Endothelial cell of umbilical vein (primary cell): Measurements from ENCODE around the gene BCAS3. TPM values are rescaled to one million over a fixed set of nuclear protein-coding genes. Genes with fewer than 3 reads are reported as not detected.

Source experiments
- BruUV-seq: library from RNA; stranded (reverse); fragments of 400-500 nt; replicated peaks from 2 replicates; lab custom pipeline; 2021; lab: Mats Ljungman, UMichigan
- CTCF ChIA-PET: fragments of 300-600, 350-600 bp; sonication (Branson Sonifier 250); formaldehyde crosslinking; loops from one replicate; lab custom pipeline; 2021; ENCODE audit warnings: antibody characterized with exemption, inconsistent platforms; lab: Charles Lee
- POLR2A ChIA-PET: fragments of 300-600, 350-600 bp; sonication (Branson Sonifier 250); formaldehyde crosslinking; loops from one replicate; lab custom pipeline; 2021; ENCODE audit warnings: antibody characterized with exemption, inconsistent platforms; lab: Charles Lee
- DNase-seq: peaks from one replicate; pipeline ENCODE4 v3.0.0-alpha.2; 2011; ENCODE audit warnings: low read depth, low spot score
- FAIRE-seq: peaks from 2 replicates; lab custom pipeline; 2011; peaks lifted over from hg19 to GRCh38; lab: Jason Lieb, UNC
- H2AFZ ChIP-seq: 2 replicates; pipeline ENCODE4 v1.6.0; 2012; ENCODE audit warnings: low read depth, low read length, control low read depth, inconsistent platforms
- H3K27ac ChIP-seq: 2 replicates; pipeline ENCODE4 v1.5.1; 2011; ENCODE audit warnings: low read depth, mild to moderate bottlenecking, control low read depth, low read length, moderate library complexity; ENCODE audit not compliant: insufficient read depth
- H3K27me3 ChIP-seq, 2 experiments: 2 replicates each; pipeline versions ENCODE4 v1.6.0 to v1.6.1; 2011; ENCODE audit warnings: low read length in 2 of 2, mixed read lengths in 1 of 2; ENCODE audit not compliant: control insufficient read depth in 2 of 2, insufficient read depth in 2 of 2
- H3K36me3 ChIP-seq, 2 experiments: 2 replicates in 1 of 2; 3 replicates in 1 of 2; pipeline ENCODE4 v1.5.1; 2011; ENCODE audit warnings: low read length in 2 of 2, mild to moderate bottlenecking in 1 of 2, moderate library complexity in 1 of 2; ENCODE audit not compliant: control insufficient read depth in 2 of 2, insufficient read depth in 2 of 2; ENCODE audit errors: extremely low read depth in 1 of 2
- H3K4me1 ChIP-seq: 3 replicates; pipeline ENCODE4 v1.5.1; 2011; ENCODE audit warnings: mild to moderate bottlenecking, low read length; ENCODE audit not compliant: control insufficient read depth, insufficient read depth; ENCODE audit errors: extremely low read depth
- H3K4me2 ChIP-seq: 2 replicates; pipeline ENCODE4 v1.6.1; 2011; ENCODE audit warnings: low read length, control low read depth, mixed read lengths; ENCODE audit not compliant: insufficient read depth
- H3K4me3 ChIP-seq, 3 experiments: fragments of 200-600 bp in 1 of 3; sonication (generic), shearing (Covaris generic) in 1 of 3; replicated peaks in 1 of 3; 2 replicates each; pipeline ENCODE4 v1.5.1; 2011 to 2016; ENCODE audit warnings: control low read depth in 3 of 3, low read length in 3 of 3, mild to moderate bottlenecking in 2 of 3, inconsistent platforms in 1 of 3, low read depth in 1 of 3, moderate library complexity in 1 of 3; ENCODE audit not compliant: insufficient read depth in 1 of 3
- H3K79me2 ChIP-seq: 2 replicates; pipeline ENCODE4 v1.6.0; 2012; ENCODE audit warnings: low read length, inconsistent platforms; ENCODE audit not compliant: control insufficient read depth, insufficient read depth
- H3K9ac ChIP-seq: replicated peaks from 2 replicates; pipeline ENCODE3; 2011; ENCODE audit warnings: low read length, control low read depth; ENCODE audit not compliant: insufficient read depth; ENCODE audit errors: extremely low read depth
- H3K9me1 ChIP-seq: replicated peaks from 3 replicates; pipeline ENCODE4 v1.6.0; 2011; ENCODE audit warnings: mild to moderate bottlenecking, low read length; ENCODE audit not compliant: control insufficient read depth, insufficient read depth; ENCODE audit errors: extremely low read depth
- H3K9me3 ChIP-seq: replicated peaks from 2 replicates; pipeline ENCODE4 v1.5.1; 2012; ENCODE audit warnings: low read length, inconsistent platforms; ENCODE audit not compliant: control insufficient read depth, insufficient read depth
- H4K20me1 ChIP-seq: replicated peaks from 2 replicates; pipeline ENCODE3; 2011; ENCODE audit warnings: mild to moderate bottlenecking, low read length; ENCODE audit not compliant: control insufficient read depth, insufficient read depth; ENCODE audit errors: extremely low read depth
- CTCF ChIP-seq, 2 donors: IDR thresholded peaks; 1 replicate in 1 of 2; 2 replicates in 1 of 2; pipeline ENCODE4 v1.5.1; 2011; ENCODE audit warnings: low read length in 2 of 2, mild to moderate bottlenecking in 2 of 2, moderate library complexity in 2 of 2, control low read depth in 1 of 2, inconsistent platforms in 1 of 2, low read depth in 1 of 2; ENCODE audit not compliant: insufficient read depth in 1 of 2; ENCODE audit errors: extremely low read depth in 1 of 2
- EZH2 ChIP-seq: IDR thresholded peaks from 2 replicates; pipeline ENCODE4 v1.6.1; 2012; ENCODE audit warnings: borderline replicate concordance, low read depth, mild to moderate bottlenecking, moderate library complexity, low read length, inconsistent platforms; ENCODE audit not compliant: severe bottlenecking
- FOS ChIP-seq: IDR thresholded peaks from 2 replicates; pipeline ENCODE4 v1.6.1; 2011; ENCODE audit warnings: mild to moderate bottlenecking, low read length, moderate library complexity, borderline replicate concordance; ENCODE audit not compliant: insufficient read depth
- GATA2 ChIP-seq: IDR thresholded peaks from 2 replicates; pipeline ENCODE4 v1.7.0; 2011; ENCODE audit warnings: low read depth, mild to moderate bottlenecking, moderate library complexity, mixed read lengths, low read length; ENCODE audit not compliant: insufficient read length, insufficient read depth
- JUN ChIP-seq: IDR thresholded peaks from 2 replicates; pipeline ENCODE4 v1.6.1; 2011; ENCODE audit warnings: borderline replicate concordance, low read depth; ENCODE audit not compliant: insufficient read length, insufficient read depth
- MAX ChIP-seq: IDR thresholded peaks from 2 replicates; pipeline ENCODE4 v1.6.1; 2011; ENCODE audit not compliant: insufficient read depth, insufficient read length
- MYC ChIP-seq: IDR thresholded peaks from one replicate; pipeline ENCODE4 v1.6.1; 2011; ENCODE audit warnings: mild to moderate bottlenecking, low read depth, low read length
- POLR2A ChIP-seq: IDR thresholded peaks from 2 replicates; pipeline ENCODE4 v1.6.1; 2012; ENCODE audit warnings: low read depth, mild to moderate bottlenecking, control low read depth, low read length
- POLR2AphosphoS5 ChIP-seq: IDR thresholded peaks from 2 replicates; pipeline ENCODE4 v1.6.1; 2012; ENCODE audit warnings: low read depth, mild to moderate bottlenecking, control low read depth, low read length, moderate library complexity; ENCODE audit not compliant: insufficient read depth
- dilution Hi-C: fragments of 300-500 bp; cut with MboI; formaldehyde crosslinking; loops from one replicate; pipeline ENCODE4 v1.15.0; 2019; ENCODE audit warnings: low sequenced_read_pairs; ENCODE audit not compliant: extremely low pct_ligation_motif_present
- intact Hi-C: fragments of 100-400 bp; cut with micrococcal nuclease; formaldehyde crosslinking; loops from one replicate; pipeline ENCODE4 v1.10.0; 2022
- polyA plus RNA-seq, 4 experiments: library from polyadenylated mRNA; depleted of rRNA in 3 of 4; stranded (reverse) in 3 of 4; unstranded in 1 of 4; fragments of >200 nt; gene quantifications; 2 replicates each; pipeline versions ENCODE4 v1.2.1 to v1.2.3, GENCODE V29; 2011 to 2012; ENCODE audit warnings: missing spikeins in 1 of 4
- total RNA-seq: library from RNA; stranded (reverse); gene quantifications from 2 replicates; pipeline ENCODE4 v1.2.3, GENCODE V29; 2021

The BCAS3 gene
- total and polyA plus RNA-seq, 2 donors (not counting 3 experiments of a cell fraction or from before 2014, with no cell fraction given), result 8.2 to 16.0 TPM

- intact Hi-C loops, result no loop called here
- ChIA-PET CTCF (interaction anchor here (0.8 kb wide), 1 partner anchor 413 kb away, joined by 3 read pairs; no protein-coding TSS in a partner anchor), POLR2A (no interaction called here)
- H3K4me1 ChIP-seq, result no peaks in the 10 kb centered on the region
- no peak overlapping the region for H3K27ac ChIP-seq
- TF ChIP-seq MAX (no peak), GATA2 (no peak)
- H3K4me2 ChIP-seq, result no peak overlapping the region
- no peak for FAIRE-seq
- no peak for DNase-seq
- H3K79me2 ChIP-seq, result no peaks in the 10 kb centered on the region
- H3K4me3 ChIP-seq, result no peak overlapping the region
- BruUV-seq, result no TSS peak
- no peaks in the 10 kb centered on the region for H3K9me1 ChIP-seq
- dilution Hi-C loops, result no loop called here
- no peak overlapping the region for H3K9ac ChIP-seq
- H2AFZ ChIP-seq, result no peak overlapping the region
- H3K27me3 ChIP-seq, result no peaks in the 10 kb centered on the region
- H3K9me3 ChIP-seq, result no peaks in the 10 kb centered on the region
- no peaks in the 10 kb centered on the region for H3K36me3 ChIP-seq
- H4K20me1 ChIP-seq, result no peaks in the 10 kb centered on the region
Measured at GRCh38 chr17:61384692-61385576, 707.3 kb downstream of the BCAS3 start.

GRCh38 chr17:61385577-61386236, 708.1 kb downstream of the BCAS3 start:
- Histone ChIP-seq H3K79me2 (no peaks in the 10 kb centered on the region), H2AFZ (no peak overlapping the region), H3K9me1 (no peaks in the 10 kb centered on the region), H3K27ac (no peak overlapping the region), H3K4me3 (no peak overlapping the region), H3K4me2 (no peak overlapping the region), H3K9ac (no peak overlapping the region), H3K36me3 (no peaks in the 10 kb centered on the region), H3K9me3 (no peaks in the 10 kb centered on the region), H3K4me1 (no peaks in the 10 kb centered on the region), H3K27me3 (no peaks in the 10 kb centered on the region), H4K20me1 (no peaks in the 10 kb centered on the region)
- ChIA-PET POLR2A (no interaction called here), CTCF (interaction anchor here (0.6 to 2.6 kb wide), 4 partner anchors 277 to 665 kb away, joined by 4 to 13 read pairs (median 8); no protein-coding TSS in a partner anchor)
- intact Hi-C loops, result no loop called here
- no peak for DNase-seq
- BruUV-seq, result no TSS peak
- dilution Hi-C loops, result no loop called here
- TF ChIP-seq POLR2AphosphoS5 (no peak), CTCF (IDR thresholded peaks at IDR 0.05; ENCODE audit: extremely low read depth in 1 of 2, insufficient read depth in 1 of 2, low read depth in 1 of 2, low read length in 2 of 2) (no peak), MYC (no peak), JUN (no peak), POLR2A (no peak), GATA2 (no peak), FOS (no peak), EZH2 (no peak), MAX (no peak)
- FAIRE-seq, result no peak
